CD4-positive, alpha-beta T cell treated with Interleukin-4 for 4 hours (primary cell): ENCODE data around the gene MUL1.
A peak's percentile ranks its signal among the peaks of the same experiment; 100 is the strongest.
"Not testable (repeated sequence)": the region's sequence is repeated elsewhere in the genome, so short reads cannot be mapped to it uniquely, and the experiment has no call there.

Experiments
- DNase-seq: peaks from one replicate; pipeline ENCODE4 v3.0.0-alpha.2; 2020

The MUL1 gene

DNA sequence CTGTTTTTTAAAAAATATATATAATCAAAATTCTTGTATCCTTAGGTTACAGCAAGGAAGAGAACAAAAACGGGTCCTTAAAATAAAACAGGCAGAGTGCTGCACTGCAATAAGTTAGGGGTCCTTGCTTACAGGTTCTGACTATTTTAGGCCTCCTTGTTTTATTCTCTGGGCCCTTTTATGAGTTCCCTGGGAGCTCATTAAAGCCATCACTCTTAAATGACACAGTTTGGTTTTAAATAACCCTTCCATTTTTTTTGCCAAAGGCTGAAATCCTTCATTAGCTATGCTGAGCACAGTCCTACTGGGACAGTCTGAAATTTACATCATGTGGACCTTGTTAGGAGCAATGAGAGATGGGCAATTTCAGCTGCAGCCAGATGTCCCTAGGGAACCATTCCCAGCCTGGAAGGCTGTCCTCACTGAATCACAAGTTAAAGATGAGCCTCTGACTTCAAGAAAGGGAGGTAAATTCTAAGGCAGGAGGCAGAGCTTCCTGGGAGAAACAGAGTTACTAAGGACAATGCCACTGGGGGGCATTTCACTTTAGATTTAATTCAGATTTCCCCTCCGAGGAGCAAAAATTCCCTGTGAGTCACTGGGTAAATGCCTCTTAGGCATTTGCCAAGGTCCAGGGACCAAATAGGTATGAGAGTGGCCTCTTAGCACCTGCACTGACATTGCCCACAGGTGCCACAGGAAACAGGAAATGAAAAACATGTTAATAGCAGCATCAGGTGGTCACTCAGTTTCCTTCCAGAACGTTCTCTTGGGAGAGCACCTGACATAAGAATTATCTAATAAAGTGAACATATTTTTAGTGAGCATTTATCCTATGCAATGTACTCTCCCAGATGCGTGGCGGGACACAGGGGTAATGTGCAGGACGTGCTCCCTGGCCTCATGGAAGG is 3.8 kb upstream of the MUL1 start:
- DNase-seq: no peak

DNA sequence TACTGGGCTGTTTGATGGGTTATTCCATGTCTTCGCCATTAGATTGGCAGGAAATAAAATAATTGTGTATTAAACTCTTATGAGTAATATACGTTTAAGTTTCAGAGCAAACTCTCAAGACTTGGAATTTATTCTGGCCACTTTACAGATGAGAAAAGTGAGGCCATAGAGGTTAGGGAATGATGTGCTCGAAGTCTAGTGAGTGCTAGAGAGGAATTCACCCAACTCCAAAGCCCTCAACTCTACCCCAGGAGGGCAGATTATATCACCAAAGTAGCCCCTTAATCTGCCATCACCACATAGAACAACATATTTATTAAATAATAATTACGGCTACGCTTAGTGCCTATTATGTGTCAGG is 440 bp upstream of the MUL1 start:
- DNase-seq: no peak

DNA sequence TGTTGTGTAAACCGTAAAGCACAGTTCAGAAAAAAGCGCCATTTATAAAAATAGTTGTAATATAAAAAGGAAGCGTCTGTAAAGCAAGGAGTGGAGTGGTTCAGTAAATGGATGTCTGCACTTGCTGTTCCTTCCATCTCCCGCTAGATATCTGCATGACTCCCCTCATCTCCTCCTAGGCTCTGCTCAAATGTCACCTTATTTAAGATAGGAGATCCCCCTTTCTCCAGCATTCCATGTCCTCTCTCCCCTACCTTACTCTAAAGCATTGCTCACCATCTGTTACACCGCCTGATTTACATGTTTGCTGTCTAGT is 745 bp downstream of the MUL1 start:
- DNase-seq: no peak

DNA sequence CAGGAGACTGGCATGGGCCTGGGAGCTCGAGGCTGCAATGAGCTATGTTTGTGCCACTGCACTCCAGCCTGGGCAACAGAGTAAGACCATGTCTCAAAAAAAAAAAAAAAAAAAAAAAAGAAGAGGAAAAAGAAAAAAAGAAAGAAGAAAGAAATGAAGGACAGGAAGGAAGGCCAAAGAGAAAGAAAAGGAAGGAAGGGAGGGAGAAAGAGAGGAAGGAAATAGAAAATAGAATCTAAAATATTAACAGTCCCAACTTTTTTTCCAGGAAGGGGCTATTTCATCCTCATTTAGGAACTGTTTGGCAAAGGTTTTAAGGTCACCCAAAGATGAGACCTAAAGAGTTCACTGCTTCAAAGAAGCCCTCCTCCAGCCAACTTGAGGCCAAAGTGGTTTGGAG is 2.5 kb downstream of the MUL1 start:
- no peak for DNase-seq

DNA sequence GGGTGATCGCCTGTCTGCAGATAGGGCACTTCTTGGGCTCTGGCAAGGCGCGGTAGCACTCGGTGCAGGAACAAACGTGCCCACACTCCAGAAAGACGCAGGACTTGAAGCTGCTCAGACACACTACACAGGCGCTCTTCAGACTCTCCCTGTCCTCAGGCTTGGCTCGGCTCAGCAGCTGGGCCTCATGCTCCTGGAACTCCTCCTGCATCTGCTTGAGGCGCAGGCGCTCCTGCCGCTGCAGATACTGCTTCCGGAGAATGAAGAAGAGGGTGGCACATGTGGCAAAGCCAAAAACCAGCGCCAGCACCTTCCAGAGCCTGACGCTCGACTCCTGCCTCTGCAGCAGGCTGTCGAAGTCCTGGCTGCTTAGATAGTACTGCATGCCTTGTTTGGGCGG is 7.2 kb downstream of the MUL1 start:
- no peak for DNase-seq

DNA sequence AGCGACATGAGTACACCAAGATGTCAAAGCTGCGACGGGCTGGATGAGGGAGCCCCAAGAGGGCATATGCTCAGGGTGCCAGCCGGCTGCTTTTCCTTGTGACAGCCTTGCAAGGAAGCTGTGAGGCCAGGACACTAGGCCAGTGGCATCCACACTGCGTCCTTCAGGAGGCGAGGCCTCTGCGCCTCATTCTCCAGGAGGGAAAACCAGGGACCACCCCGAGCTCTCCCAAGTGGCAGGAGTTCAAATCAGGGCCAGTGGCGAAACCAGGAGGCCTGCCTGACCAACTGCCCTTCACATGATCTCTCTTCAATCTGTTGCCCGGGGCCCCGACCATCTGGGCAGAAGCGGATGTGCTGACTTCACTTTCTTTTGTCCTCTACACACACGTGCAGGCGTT is 8.2 kb downstream of the MUL1 start:
- DNase-seq: no peak

DNA sequence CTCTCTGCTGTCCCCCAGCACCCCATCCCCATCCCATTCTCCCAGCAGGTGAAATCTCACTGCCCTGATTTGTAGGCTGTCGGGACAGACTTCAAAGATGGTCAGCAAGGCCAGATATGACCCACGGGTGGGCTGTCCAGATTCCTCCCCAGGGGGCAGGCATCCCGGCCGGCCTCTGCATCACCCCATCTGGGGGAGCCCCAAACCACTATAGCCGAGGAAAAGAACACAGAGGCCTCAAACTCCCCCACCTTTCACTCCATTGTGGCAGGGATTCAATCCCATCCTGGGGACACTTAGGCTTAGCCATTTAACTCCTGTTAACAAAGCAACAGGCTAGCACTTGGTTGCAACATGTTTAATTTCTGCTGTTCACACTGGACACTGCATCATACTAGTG is 8.8 kb downstream of the MUL1 start:
- no peak for DNase-seq

DNA sequence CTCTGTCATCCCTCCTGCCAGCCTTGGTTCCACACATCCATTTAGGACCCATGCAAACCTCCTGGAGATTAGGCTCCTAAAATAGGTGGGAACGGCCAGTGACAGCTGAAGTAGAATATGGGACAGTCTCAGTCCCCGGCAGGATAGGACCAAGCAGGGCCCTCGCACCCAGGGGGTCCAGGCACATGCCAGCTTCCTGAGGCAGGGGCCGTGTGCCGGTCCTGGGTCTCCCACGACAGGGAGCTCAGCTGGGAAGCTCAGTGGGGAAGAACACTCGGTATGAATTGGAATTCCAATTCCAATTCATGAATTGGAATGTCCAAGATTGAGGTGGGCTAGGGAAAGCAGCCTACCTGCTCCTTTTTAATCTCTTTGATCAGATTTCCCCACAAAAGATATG is 9.8 kb downstream of the MUL1 start:
- no peak for DNase-seq

DNA sequence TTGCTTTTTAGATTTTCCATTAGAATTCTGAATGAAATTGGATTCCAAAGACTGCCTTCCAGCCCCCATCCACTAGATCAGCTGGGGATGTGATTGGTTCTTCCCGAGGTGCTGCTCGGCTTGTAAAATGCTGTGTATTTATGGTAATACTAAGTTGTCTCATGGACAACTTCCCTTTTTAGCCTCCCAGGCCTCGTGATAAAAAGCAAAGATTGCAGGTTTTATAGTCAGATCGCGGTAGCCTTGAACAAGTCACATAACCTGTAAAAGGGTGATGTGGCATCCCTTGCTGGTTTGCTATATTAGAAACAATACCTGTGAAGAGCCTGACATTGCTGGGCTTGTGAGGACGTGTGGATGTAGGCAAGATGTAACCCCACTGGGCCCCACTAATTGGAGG is 10.4 kb downstream of the MUL1 start:
- DNase-seq: no peak

DNA sequence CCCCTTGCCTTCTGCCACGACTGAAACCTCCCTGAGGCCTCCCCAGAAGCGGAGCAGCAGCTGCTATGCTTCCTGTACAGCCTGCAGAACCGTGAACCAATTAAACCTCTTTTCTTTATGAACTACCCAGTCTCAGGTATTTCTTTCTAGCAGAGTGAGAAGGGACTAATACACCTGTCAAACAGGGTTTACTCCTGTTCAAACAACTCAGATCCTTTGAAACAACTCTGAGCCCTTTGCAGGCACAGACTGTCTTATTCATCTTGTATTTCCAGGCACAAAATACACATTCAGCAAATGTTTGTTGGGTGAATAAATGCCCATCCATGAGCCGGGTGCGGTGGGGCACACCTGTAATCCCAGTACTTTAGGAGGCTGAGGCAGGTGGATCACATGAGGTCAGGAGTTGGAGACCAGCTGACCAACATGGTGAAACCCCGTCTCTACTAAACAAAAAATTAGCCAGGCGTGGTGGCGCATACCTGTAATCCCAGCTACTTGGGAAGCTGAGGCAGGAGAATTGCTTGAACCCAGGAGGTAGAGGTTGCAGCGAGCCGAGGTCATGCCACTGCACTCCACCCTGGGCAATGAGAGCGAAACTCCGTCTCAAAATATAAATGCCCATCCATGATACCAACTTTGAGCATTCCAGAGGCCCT is 11.1 kb downstream of the MUL1 start:
- DNase-seq: not testable (repeated sequence)

DNA sequence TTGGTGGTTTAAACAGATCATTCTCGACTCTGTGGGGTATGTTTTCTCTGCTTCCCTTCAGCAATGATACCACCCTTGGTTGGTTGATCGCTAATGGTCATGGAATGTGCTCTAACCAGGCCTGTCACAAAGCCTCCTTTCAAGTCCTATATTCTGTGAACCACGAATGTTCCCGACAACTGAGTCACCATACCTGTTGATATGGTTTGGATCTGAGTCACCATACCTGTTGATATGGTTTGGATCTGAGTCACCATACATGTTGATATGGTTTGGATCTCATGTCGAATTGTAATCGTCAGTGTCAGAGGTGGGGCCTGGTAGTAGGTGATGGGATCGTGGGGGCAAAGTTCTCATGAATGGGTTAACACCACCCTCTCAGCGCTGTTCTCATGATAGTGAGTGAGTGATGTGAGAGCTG is 11.7 kb downstream of the MUL1 start:
- peak; percentile 25 for DNase-seq

DNA sequence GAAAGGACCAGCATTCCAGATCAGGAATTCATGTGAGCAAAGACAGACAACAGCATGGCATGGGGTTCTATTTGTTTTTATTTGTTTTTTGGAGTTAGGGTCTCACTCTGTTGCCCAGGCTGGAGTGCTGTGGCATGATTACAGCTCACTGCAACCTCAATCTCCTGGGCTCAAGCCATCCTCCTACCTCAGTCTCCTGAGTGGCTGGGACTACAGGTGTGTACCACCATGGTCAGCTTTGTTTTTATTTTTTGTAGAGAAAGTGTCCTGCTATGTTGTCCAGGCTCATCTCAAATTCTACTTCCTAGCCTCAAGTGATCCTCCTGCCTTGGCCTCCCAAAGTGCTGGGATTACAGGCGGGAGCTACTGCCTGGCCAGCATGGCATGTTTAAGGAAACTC is 12.3 kb downstream of the MUL1 start:
- DNase-seq: no peak

DNA sequence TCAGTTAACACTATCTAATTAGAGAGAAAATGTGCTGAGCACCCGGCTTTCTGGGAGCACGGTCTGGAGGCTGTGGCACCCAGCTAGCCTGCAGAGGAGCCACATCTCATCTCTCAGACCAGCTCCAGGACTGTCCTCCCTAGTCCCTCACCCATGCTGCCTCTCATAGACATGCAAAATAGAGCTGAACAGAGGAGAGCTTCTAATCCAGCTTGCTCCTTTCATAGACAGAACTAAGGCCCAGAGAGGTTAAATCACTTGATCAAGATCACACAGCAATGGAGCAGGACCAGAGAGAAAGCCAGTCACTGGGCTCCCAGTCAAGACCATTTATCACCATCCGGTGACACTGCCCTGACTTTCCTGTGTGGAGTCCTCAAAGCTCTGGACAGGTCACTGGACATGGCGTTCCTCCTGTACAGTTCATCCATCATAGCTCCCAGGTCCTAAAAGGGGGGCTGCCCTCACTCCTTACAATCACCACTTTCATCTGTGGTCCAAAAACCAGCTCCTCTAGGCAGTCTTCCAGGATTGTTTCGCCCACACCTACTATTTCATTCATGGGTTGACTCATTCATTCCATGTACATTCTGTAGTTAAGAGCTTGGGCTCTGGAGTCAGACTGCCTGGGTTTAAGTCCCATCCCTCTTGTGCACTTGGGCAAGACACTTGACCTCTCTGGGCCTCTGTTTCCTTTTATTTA is 13.2 kb downstream of the MUL1 start:
- no peak for DNase-seq

DNA sequence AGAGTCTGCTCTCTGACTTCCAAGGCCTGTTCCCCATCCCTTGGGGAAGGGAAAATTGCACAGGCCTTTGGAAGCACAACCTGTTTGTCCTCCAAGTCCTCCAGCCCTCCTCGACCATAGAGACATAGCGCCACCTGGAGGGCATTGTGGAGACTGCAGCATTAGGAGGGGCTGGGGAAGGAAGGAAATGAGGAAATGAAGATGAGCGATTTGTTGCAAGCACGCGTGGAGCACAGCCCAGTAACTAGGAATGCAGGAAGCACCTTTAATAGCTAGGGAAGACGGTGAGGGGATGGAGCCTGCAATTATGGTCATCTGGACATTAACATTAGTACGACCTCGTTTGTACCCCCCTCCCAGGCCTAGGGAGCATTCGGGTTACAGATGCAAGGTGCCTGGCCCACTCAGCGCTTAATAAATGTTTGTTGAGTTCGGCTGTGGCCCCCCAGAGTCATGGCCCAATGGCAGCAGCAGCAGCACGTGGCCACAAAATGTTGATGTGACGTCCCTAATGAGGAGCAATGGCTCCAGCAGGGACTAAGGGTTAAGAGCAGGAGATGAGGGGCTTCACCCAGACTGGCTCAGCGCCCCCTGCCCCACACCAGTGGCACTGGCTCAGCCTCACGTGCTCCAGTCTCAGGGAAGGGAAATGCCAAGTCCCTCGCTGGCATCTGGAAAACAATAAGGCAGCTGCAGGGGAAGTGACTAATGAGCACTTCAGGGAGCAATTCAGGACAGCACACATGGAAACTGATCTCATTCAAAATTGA is 13.9 kb downstream of the MUL1 start:
- peak; percentile 74 for DNase-seq

DNA sequence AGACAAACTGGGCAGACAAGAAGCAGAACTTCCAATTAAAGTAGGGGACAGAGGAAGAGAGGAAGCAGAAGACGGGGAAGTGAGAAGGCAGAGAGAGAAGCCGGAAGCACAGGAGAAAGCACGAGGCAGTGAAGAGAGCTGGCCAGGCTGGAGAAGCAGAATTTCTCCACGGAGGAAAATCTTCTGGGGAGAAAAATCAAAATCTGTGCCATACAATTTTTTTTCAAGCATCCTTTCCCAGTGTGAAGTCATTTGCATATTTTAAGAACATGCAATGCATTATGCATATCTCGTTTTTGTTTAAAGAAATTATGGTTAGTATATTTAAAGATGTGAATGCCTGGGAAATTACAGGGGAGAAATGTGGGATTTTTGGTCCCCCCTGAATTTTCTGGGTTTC is 14.6 kb downstream of the MUL1 start:
- no peak for DNase-seq

DNA sequence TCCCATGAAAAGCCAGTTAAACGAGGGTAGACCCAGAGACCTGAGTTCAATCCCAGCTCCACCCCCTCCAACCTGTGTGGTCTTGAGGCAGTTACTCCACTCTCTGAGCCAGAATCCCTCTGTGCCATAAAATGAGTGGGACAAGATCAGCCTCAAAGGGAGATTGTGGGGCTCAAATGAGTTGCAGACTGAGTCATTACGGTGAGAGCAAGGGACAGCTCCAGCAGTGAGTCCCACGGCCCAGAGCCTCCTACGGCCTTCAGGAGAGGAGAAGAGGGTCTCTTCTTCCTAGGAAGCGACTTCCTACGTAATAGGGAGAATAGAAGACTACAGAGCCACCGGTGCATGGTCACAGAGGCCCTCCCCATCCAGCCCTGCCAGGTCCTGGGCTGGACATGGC is 15.2 kb downstream of the MUL1 start:
- DNase-seq: no peak

DNA sequence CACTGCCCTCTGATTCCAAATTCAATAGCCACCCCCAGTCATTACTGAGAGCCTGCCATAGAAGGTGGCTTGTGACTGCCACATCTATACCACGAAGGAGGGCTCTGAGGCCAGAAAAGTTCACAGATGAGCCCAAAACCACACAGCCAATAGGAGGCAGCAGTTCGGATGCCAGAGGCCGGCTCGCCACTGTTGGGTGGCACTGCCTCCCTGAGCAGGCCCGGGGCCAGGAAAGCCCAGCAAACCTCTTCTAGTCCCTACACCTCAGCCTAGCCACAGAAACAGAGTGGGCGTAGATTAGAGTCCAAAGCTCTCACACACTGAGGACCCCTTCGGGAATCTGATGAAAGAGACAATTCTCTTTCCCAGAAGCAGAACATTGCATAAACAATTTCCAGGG is 16.1 kb downstream of the MUL1 start:
- no peak for DNase-seq

DNA sequence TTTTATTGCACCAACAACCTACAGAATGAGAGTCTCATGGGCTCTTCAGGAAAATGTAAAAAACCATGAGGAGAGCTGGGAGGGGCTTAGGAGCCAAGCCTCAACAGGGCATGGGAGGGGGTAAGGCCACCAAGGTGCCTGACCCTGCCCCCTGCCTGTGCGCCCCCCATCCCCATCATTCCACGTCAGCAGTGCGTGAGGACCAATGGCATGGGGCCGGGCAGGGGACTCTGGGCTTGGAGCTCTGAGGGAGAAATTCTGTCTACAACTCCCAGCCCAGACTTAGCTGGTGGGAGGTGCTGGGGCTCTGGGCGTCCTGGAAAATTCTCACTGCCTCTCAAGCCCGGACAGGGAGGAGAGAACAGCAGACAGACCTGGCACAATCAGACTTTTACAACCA is 16.8 kb downstream of the MUL1 start:
- no peak for DNase-seq

DNA sequence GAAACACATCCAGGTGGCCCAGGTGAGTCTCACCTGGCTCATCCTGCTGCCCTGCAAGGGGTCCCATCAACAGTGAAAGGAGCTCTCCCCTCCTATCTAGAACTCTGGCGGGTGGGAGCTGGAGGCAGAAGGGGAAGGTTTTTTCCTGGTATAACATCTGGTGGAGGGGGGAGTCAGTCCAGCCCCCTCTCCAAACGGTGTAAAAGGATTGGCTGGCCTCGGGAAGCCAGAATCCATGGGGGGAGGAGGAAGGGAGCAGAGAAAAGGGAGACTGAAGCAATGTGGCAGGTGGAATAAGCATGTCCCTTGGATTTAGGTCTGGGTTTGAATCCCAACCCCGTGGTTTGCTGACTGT is 20.7 kb downstream of the MUL1 start:
- DNase-seq: no peak

DNA sequence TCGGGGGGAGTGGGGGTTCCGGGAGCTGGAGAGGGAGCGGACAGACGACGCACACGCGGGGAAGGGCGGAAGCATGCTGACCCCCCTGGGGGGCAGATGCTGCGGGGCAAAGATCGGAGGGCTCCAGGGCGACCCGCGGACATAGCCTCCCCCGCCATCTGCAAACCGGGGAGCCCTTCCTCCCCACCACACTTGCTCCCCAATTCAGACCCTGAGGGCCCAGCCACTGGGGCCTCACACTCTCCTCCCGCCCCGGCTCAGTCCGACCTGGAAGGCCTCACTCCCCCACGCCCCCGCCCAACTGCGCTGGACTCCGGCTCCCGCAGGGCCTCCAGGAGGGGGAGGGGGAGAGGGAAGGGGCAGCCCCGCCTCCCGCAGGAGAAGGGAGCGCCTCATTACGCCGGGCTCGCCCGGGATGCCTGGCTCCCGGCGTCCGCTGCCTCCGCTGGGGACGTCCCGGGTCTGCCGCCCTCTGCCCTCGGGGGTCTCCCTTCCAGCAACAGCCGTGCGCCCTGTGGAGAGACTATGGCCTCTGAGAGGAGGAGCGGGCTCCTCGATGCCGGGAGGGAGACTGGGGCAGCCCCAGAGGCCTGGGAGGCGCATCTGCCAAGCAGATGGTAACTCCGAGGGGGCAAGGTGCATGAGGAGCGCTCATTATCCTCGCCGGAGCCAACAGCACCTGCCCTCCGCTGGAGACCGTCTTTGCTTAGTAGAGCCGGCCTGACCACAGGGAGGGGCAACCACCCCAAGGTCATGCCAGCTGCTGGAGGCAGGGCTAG is 21.3 kb downstream of the MUL1 start:
- no peak for DNase-seq

DNA sequence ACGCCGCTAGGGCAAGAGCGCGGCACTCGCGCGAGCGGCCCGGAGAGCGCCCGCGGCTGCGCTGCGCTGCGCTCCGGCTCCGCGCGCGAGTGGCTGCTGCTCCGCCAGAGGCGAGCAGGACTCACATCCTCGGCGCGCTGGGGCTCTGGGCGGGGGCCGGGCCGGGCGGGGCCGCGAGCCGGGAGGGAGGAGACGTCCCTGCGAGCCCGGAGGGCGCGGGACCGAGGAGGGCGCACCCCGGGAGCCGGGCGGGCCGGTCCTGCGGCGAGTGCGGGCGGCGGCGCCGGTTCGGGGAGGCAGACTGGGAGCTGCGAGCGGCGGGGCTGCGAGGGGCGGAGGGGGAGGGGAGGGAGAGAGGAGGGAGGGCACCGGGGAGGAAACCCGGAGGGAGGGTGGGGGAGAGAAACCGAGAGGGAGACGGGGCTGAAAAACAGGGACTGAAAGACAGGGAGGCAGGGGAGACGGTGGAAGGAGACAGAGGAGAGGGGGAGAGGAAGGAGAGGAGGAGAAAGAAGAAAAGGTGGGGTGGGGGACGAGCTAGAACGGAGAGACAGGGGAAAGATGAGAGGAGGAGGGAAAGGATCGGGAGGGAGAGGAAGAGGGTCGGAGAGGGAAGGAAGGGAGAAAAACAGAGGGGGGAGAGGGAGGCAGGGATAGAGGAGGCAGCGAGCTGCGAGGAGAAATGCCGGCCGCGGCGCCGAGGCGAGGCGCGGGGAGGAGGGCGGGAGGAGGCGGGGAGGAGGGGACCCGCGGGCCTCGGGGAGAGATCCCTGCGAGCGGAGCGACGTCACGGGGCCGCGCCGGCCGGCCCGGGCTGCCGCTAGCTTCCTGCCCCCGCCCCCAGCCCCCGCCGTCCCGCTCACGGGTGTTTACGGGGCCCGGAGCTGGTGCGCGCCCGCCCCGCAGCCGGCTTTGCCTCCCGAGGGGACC is 22.2 kb downstream of the MUL1 start, which contains the start of gene CAMK2N1:
CAMK2N1 (minus strand) TSS at position 684 of the 930 bp plus-strand sequence. CDS start 831 bp downstream, outside the sequence.
- peak; percentile 40 for DNase-seq
